ENCODE results near the gene TCOF1.

Gene TCOF1

GRCh38 chr5:150402229-150402773 is 44.8 kb downstream of the TCOF1 start:
- DNase-seq (ENCODE audit: extremely low read depth, low read depth), result no peak
- no peak for TF ChIP-seq CTCF (IDR thresholded peaks at IDR 0.05; ENCODE audit: low read depth, low read length)

- no peak for TF ChIP-seq CTCF (IDR thresholded peaks at IDR 0.05; ENCODE audit: low read depth, low read length)
- no peak for DNase-seq (ENCODE audit: extremely low read depth, low read depth)
Observed at GRCh38 chr5:150402901-150403342, 45.4 kb downstream of the TCOF1 start.

- no peak for DNase-seq (ENCODE audit: extremely low read depth, low read depth)
- TF ChIP-seq CTCF (IDR thresholded peaks at IDR 0.05; ENCODE audit: low read depth, low read length), result no peak
Observed at GRCh38 chr5:150404121-150404520, 46.6 kb downstream of the TCOF1 start.

GRCh38 chr5:150404535-150404934 is 47.0 kb downstream of the TCOF1 start:
- TF ChIP-seq CTCF (IDR thresholded peaks at IDR 0.05; ENCODE audit: low read depth, low read length), result no peak
- no peak for DNase-seq (ENCODE audit: extremely low read depth, low read depth)

- no peak for TF ChIP-seq CTCF (IDR thresholded peaks at IDR 0.05; ENCODE audit: low read depth, low read length)
- DNase-seq (ENCODE audit: extremely low read depth, low read depth), result no peak
Observed at GRCh38 chr5:150404941-150405816, 47.7 kb downstream of the TCOF1 start.

GRCh38 chr5:150406103-150406722 is 48.7 kb downstream of the TCOF1 start:
- no peak for TF ChIP-seq CTCF (IDR thresholded peaks at IDR 0.05; ENCODE audit: low read depth, low read length)
- DNase-seq (ENCODE audit: extremely low read depth, low read depth), result no peak

- no peak for DNase-seq (ENCODE audit: extremely low read depth, low read depth)
- TF ChIP-seq CTCF (IDR thresholded peaks at IDR 0.05; ENCODE audit: low read depth, low read length), result no peak
Observed at GRCh38 chr5:150406723-150407095, 49.2 kb downstream of the TCOF1 start.

Data from AG09319 (cell line).